K562 (cell line): ENCODE measurements around the gene SELENOO. TPM values are rescaled to one million over a fixed set of nuclear protein-coding genes. Genes with fewer than 3 reads are reported as not detected.
A peak's percentile ranks its signal among the peaks of the same experiment; 100 is the strongest.

ENCODE experiments used
- ATAC-seq: fragments of 200-7000 bp; cut with Tn5 transposase; 3 replicates; pipeline ENCODE4 v1.9.1; 2020; ENCODE audit warnings: moderate library complexity
- BruUV-seq: library from RNA; stranded (reverse); fragments of 400-500 nt; replicated peaks from 2 replicates; lab custom pipeline; 2021; lab: Mats Ljungman, UMichigan
- CTCF ChIA-PET: fragments of 300-600 bp; formaldehyde crosslinking; extraction: SDS; loops from one replicate; lab custom pipeline; 2021; ENCODE audit warnings: low intra/inter-chr PET ratio; lab: Yijun Ruan, JAX
- POLR2A ChIA-PET: fragments of 300-600, 350-650 bp; sonication (Branson Sonifier 250); formaldehyde crosslinking; extraction: SDS; loops from one replicate; lab custom pipeline; 2021; ENCODE audit warnings: antibody characterized with exemption, inconsistent platforms; lab: Yijun Ruan, JAX
- DNase-seq, 4 experiments: peaks; one replicate each; pipeline versions ENCODE4 v3.0.0 to v3.0.0-alpha.2; 2011 to 2018; ENCODE audit warnings: low spot score in 3 of 4, mixed read lengths in 3 of 4; ENCODE audit errors: extremely low read depth in 1 of 4
- FAIRE-seq: peaks from 2 replicates; lab custom pipeline; 2011; peaks lifted over from hg19 to GRCh38; lab: Jason Lieb, UNC
- H2AFZ ChIP-seq: 2 replicates; pipeline ENCODE4 v1.6.0; 2011; ENCODE audit warnings: low read depth, low read length, control low read depth, inconsistent platforms
- H3K27ac ChIP-seq: fragments of 200-600 bp; 3 replicates; pipeline ENCODE4 v1.8.0; 2011; ENCODE audit warnings: low read depth, mild to moderate bottlenecking, control low read depth, inconsistent platforms, low read length, moderate library complexity, mixed read lengths; ENCODE audit errors: extremely low read depth
- H3K27me3 ChIP-seq, 2 experiments: fragments of 300-600 bp in 1 of 2; 2 replicates in 1 of 2; 3 replicates in 1 of 2; pipeline versions ENCODE4 v1.6.0 to v1.8.0; 2011; ENCODE audit warnings: inconsistent platforms in 2 of 2, low read length in 2 of 2, mild to moderate bottlenecking in 1 of 2, mixed read lengths in 1 of 2, moderate library complexity in 1 of 2; ENCODE audit not compliant: control insufficient read depth in 2 of 2, insufficient read depth in 2 of 2
- H3K36me3 ChIP-seq: fragments of 300-600 bp; 3 replicates; pipeline ENCODE4 v1.8.0; 2011; ENCODE audit warnings: mild to moderate bottlenecking, low read length, inconsistent platforms; ENCODE audit not compliant: control insufficient read depth, insufficient read depth
- H3K4me1 ChIP-seq, 2 experiments: fragments of 200-600 bp in 1 of 2; replicated peaks in 1 of 2; 2 replicates in 1 of 2; 3 replicates in 1 of 2; pipeline versions ENCODE4 v1.5.1 to v1.8.0; 2011; ENCODE audit warnings: inconsistent platforms in 2 of 2, low read length in 2 of 2, mild to moderate bottlenecking in 1 of 2, mixed read lengths in 1 of 2, moderate library complexity in 1 of 2; ENCODE audit not compliant: control insufficient read depth in 2 of 2, insufficient read depth in 2 of 2
- H3K4me2 ChIP-seq: 2 replicates; pipeline ENCODE4 v1.6.1; 2011; ENCODE audit warnings: low read length, control low read depth, inconsistent platforms, mixed read lengths; ENCODE audit not compliant: insufficient read depth
- H3K4me3 ChIP-seq: fragments of 200-600 bp; sonication (generic), shearing (Covaris generic); 2 replicates; pipeline ENCODE4 v1.5.1; 2016; ENCODE audit warnings: control low read depth, inconsistent platforms
- H3K79me2 ChIP-seq: fragments of 200-600 bp; 3 replicates; pipeline ENCODE4 v1.8.0; 2011; ENCODE audit warnings: low read length, inconsistent platforms; ENCODE audit not compliant: control insufficient read depth, insufficient read depth
- H3K9ac ChIP-seq, 2 experiments: 2 replicates each; pipeline versions ENCODE4 v1.6.0 to v1.6.1; 2011; ENCODE audit warnings: low read depth in 2 of 2, low read length in 2 of 2, control low read depth in 1 of 2, inconsistent platforms in 1 of 2, mild to moderate bottlenecking in 1 of 2, mixed read lengths in 1 of 2; ENCODE audit not compliant: insufficient read depth in 1 of 2
- H3K9me1 ChIP-seq: one replicate; pipeline ENCODE4 v1.6.0; 2011; ENCODE audit warnings: inconsistent platforms, mild to moderate bottlenecking, low read length, moderate library complexity; ENCODE audit not compliant: control insufficient read depth, insufficient read depth
- H3K9me3 ChIP-seq: replicated peaks from 2 replicates; pipeline ENCODE4 v1.5.1; 2011; ENCODE audit warnings: low read depth, low read length, inconsistent platforms; ENCODE audit not compliant: control insufficient read depth, insufficient read depth
- H4K20me1 ChIP-seq: replicated peaks from 2 replicates; pipeline ENCODE4 v1.6.1; 2011; ENCODE audit warnings: low read length, inconsistent platforms, mixed read lengths; ENCODE audit not compliant: control insufficient read depth, insufficient read depth
- ASH1L ChIP-seq: fragments of 450-650 bp; IDR thresholded peaks from 2 replicates; pipeline ENCODE4 v1.6.1; 2018; ENCODE audit warnings: borderline replicate concordance, mild to moderate bottlenecking, low read depth; ENCODE audit not compliant: partially characterized antibody
- CEBPB ChIP-seq: fragments of 450-650 bp; IDR thresholded peaks from 2 replicates; pipeline ENCODE4 v1.6.1; 2016; ENCODE audit warnings: missing genetic modification characterization, missing compliant biosample characterization
- CTCFL ChIP-seq: IDR thresholded peaks from 2 replicates; pipeline ENCODE4 v1.6.1; 2011; ENCODE audit warnings: borderline replicate concordance, low read depth, mild to moderate bottlenecking, moderate library complexity, low read length; ENCODE audit not compliant: insufficient read depth, poor library complexity, severe bottlenecking
- ELF2 ChIP-seq: fragments of 250-450 bp; sonication (Bioruptor Pico); IDR thresholded peaks from 2 replicates; pipeline ENCODE4 v1.5.0; 2021; ENCODE audit warnings: mild to moderate bottlenecking
- ELF4 ChIP-seq: fragments of 450-650 bp; formaldehyde crosslinking; IDR thresholded peaks from 2 replicates; pipeline ENCODE4 v1.4.0; 2022; ENCODE audit warnings: missing genetic modification characterization
- NCOA6 ChIP-seq: fragments of 450-650 bp; IDR thresholded peaks from 2 replicates; pipeline ENCODE4 v1.6.1; 2017; ENCODE audit warnings: mild to moderate bottlenecking
- NCOR1 ChIP-seq: fragments of 450-650 bp; IDR thresholded peaks from 2 replicates; pipeline ENCODE4 v1.6.1; 2016; ENCODE audit warnings: mild to moderate bottlenecking, moderate library complexity
- NFE2 ChIP-seq: IDR thresholded peaks from 2 replicates; pipeline ENCODE4 v1.6.1; 2014; ENCODE audit warnings: antibody characterized with exemption, low read depth
- POLR3G ChIP-seq: IDR thresholded peaks from 2 replicates; pipeline ENCODE4 v1.6.1; 2011; ENCODE audit not compliant: insufficient read length, insufficient replicate concordance; ENCODE audit errors: extremely low read depth
- SPI1 ChIP-seq: IDR thresholded peaks from 2 replicates; pipeline ENCODE4 v1.6.1; 2011; ENCODE audit warnings: low read depth, low read length, control low read depth, borderline replicate concordance
- WGBS: fragments of 100-300 bp; shearing (Covaris generic); methylation state at CpG from one replicate; pipeline ENCODE4 v1.1.6; 2016; ENCODE audit warnings: low coverage, mixed read lengths; ENCODE audit not compliant: insufficient coverage; ENCODE audit errors: missing lambda C conversion rate; 5-methylcytosine and 5-hydroxymethylcytosine counted together
- in situ Hi-C: fragments of 300-500 bp; cut with MboI; formaldehyde crosslinking; loops from 4 replicates; pipeline ENCODE4 v1.15.0; 2018; ENCODE audit warnings: inconsistent platforms, mixed read lengths
- intact Hi-C: fragments of 100-400 bp; cut with micrococcal nuclease; formaldehyde crosslinking; loops from 2 replicates; pipeline ENCODE4 v1.14.2; 2022
- polyA plus RNA-seq, 8 experiments: library from polyadenylated mRNA; depleted of rRNA in 4 of 8; stranded (reverse) in 5 of 8; unstranded in 3 of 8; fragments of >200 nt; fragmentation: Nextera tagmentation in 2 of 8; fragmentation: Illumina TruSeq in 1 of 8; extraction: Ambion mirVana in 2 of 8; extraction: Trizol in 1 of 8; gene quantifications; 2 replicates each; pipeline versions ENCODE4 v1.2.1 to v1.2.3, GENCODE V29; 2011 to 2014; ENCODE audit warnings: inconsistent platforms in 1 of 8, missing spikeins in 1 of 8
- total RNA-seq, 7 experiments: library from RNA; depleted of rRNA in 6 of 7; stranded (reverse); fragments of >200 nt in 6 of 7; fragmentation: Illumina TruSeq in 2 of 7; extraction: Trizol in 2 of 7; gene quantifications; 2 replicates each; pipeline versions ENCODE4 v1.2.1 to v1.2.3, GENCODE V29; 2011 to 2021; ENCODE audit warnings: low replicate concordance in 1 of 7

The SELENOO gene
- total and polyA plus RNA-seq, 9 of the 15 experiments (the other 6 are each of a cell fraction or from before 2014, with no cell fraction given): 0.37 to 24.9 (median 8.3) TPM

- in situ Hi-C loops (no loop called here), intact Hi-C loops (no loop called here)
- Histone ChIP-seq H4K20me1 (no peaks in the 10 kb centered on the region), H3K79me2 (no peaks in the 10 kb centered on the region), H3K4me1 (peaks cover 10 to 62% of the 10 kb centered on the region in 2 experiments; a peak in 4 of 5 replicates), H3K27ac (no peak overlapping the region), H3K9me3 (no peaks in the 10 kb centered on the region), H3K4me3 (no peak overlapping the region), H3K27me3 (no peaks in the 10 kb centered on the region), H2AFZ (no peak overlapping the region), H3K9me1 (no peaks in the 10 kb centered on the region), H3K36me3 (no peaks in the 10 kb centered on the region), H3K4me2 (no peak overlapping the region), H3K9ac (peak overlapping the region in 1 of 2 experiments; percentile 73; a peak in 2 of 4 replicates)
- WGBS: 70% methylated on average over 10 of the region's 13 CpGs
- TF ChIP-seq POLR3G (no peak), SPI1 (no peak), CEBPB (tag) (no peak), ELF2 (CRISPR knock-in tag) (no peak), NFE2 (no peak), ELF4 (CRISPR knock-in tag) (no peak), CTCFL (no peak), NCOR1 (no peak), ASH1L (no peak), NCOA6 (no peak)
- DNase-seq (no peak), FAIRE-seq (no peak), ATAC-seq (no peak)
- no TSS peak for BruUV-seq
- ChIA-PET POLR2A (no interaction called here), CTCF (no interaction called here)
Observed at GRCh38 chr22:50171965-50172421, 28.8 kb upstream of the SELENOO start.
